K562 (cell line): ENCODE data around the gene NAGS. TPM values are rescaled to one million over a fixed set of nuclear protein-coding genes. Genes with fewer than 3 reads are reported as not detected.

ENCODE experiments used
- ARNT ChIP-seq, 2 experiments: fragments of 450-650 bp; IDR thresholded peaks; 2 replicates each; pipeline ENCODE4 v1.6.1; 2016; ENCODE audit warnings: mild to moderate bottlenecking in 1 of 2
- FOXJ2 ChIP-seq: fragments of 200-800 bp; sonication (Bioruptor generic); IDR thresholded peaks from 2 replicates; pipeline ENCODE4 v1.6.1; 2016; ENCODE audit warnings: missing genetic modification characterization, missing compliant biosample characterization
- FOXO4 ChIP-seq: fragments of 450-650 bp; formaldehyde crosslinking; IDR thresholded peaks from 2 replicates; pipeline ENCODE4 v1.4.0; 2020; ENCODE audit warnings: mild to moderate bottlenecking, moderate library complexity
- JUND ChIP-seq, 2 experiments: IDR thresholded peaks; 2 replicates in 1 of 2; 3 replicates in 1 of 2; pipeline ENCODE4 v1.6.1; 2011; ENCODE audit warnings: borderline replicate concordance in 2 of 2, low read depth in 2 of 2, low read length in 2 of 2, improper control_type of control experiment in 1 of 2, missing biosample characterization in 1 of 2, missing genetic modification characterization in 1 of 2, missing genetic modification reagents in 1 of 2
- MAX ChIP-seq: sonication (generic); formaldehyde crosslinking; IDR thresholded peaks from 2 replicates; pipeline ENCODE4 v1.9.0; 2022; ENCODE audit warnings: mild to moderate bottlenecking, missing genetic modification reagents
- NR1H2 ChIP-seq: sonication (generic); formaldehyde crosslinking; IDR thresholded peaks from 2 replicates; pipeline ENCODE4 v1.4.0; 2020; ENCODE audit warnings: mild to moderate bottlenecking, missing genetic modification reagents
- POU5F1 ChIP-seq: fragments of 150-350 bp; IDR thresholded peaks from 2 replicates; pipeline ENCODE4 v1.6.1; 2014; ENCODE audit warnings: borderline replicate concordance, low read length, low read depth, mild to moderate bottlenecking; ENCODE audit not compliant: partially characterized antibody
- SP2 ChIP-seq: IDR thresholded peaks from 2 replicates; pipeline ENCODE4 v1.6.1; 2011; ENCODE audit warnings: mild to moderate bottlenecking, low read depth, low read length, moderate library complexity; ENCODE audit not compliant: poor library complexity, severe bottlenecking; ENCODE audit errors: extremely low read depth
- TEAD1 ChIP-seq, 2 experiments: fragments of 450-650 bp in 1 of 2; sonication (generic) in 1 of 2; formaldehyde crosslinking; IDR thresholded peaks; 2 replicates each; pipeline versions ENCODE4 v1.4.0 to v1.8.0; 2020 to 2022; ENCODE audit warnings: mild to moderate bottlenecking in 2 of 2, missing genetic modification reagents in 1 of 2
- ZNF121 ChIP-seq: sonication (generic); formaldehyde crosslinking; conservative IDR thresholded peaks from 2 replicates; pipeline ENCODE4 v1.8.0; 2022; ENCODE audit warnings: missing genetic modification reagents
- ZNF511 ChIP-seq: sonication (generic); formaldehyde crosslinking; IDR thresholded peaks from 2 replicates; pipeline ENCODE4 v1.8.0; 2022; ENCODE audit warnings: mild to moderate bottlenecking, missing genetic modification reagents
- ZNF77 ChIP-seq: fragments of 250-450 bp; sonication (Bioruptor Pico); IDR thresholded peaks from 2 replicates; pipeline ENCODE4 v1.5.0; 2020
- polyA plus RNA-seq, 8 experiments: library from polyadenylated mRNA; depleted of rRNA in 4 of 8; stranded (reverse) in 5 of 8; unstranded in 3 of 8; fragments of >200 nt; fragmentation: Nextera tagmentation in 2 of 8; fragmentation: Illumina TruSeq in 1 of 8; extraction: Ambion mirVana in 2 of 8; extraction: Trizol in 1 of 8; gene quantifications; 2 replicates each; pipeline versions ENCODE4 v1.2.1 to v1.2.3, GENCODE V29; 2011 to 2014; ENCODE audit warnings: inconsistent platforms in 1 of 8, missing spikeins in 1 of 8
- total RNA-seq, 7 experiments: library from RNA; depleted of rRNA in 6 of 7; stranded (reverse); fragments of >200 nt in 6 of 7; fragmentation: Illumina TruSeq in 2 of 7; extraction: Trizol in 2 of 7; gene quantifications; 2 replicates each; pipeline versions ENCODE4 v1.2.1 to v1.2.3, GENCODE V29; 2011 to 2021; ENCODE audit warnings: low replicate concordance in 1 of 7
- TF ChIP-seq, protein P1 (sequence below), 2 experiments: fragments of 450-650 bp in 1 of 2; sonication (generic) in 1 of 2; formaldehyde crosslinking; conservative IDR thresholded peaks; 2 replicates each; pipeline versions ENCODE4 v1.4.0 to v1.8.1; 2020 to 2022; ENCODE audit warnings: mild to moderate bottlenecking in 1 of 2, missing genetic modification reagents in 1 of 2
- TF ChIP-seq, protein P2 (sequence below), 3 experiments: fragments of 200-800 bp in 1 of 3; sonication (Bioruptor generic) in 1 of 3; sonication (generic) in 1 of 3; formaldehyde crosslinking in 1 of 3; IDR thresholded peaks; 2 replicates each; pipeline versions ENCODE4 v1.6.1 to v1.8.0; 2016 to 2022; ENCODE audit warnings: mild to moderate bottlenecking in 2 of 3, missing compliant biosample characterization in 2 of 3, missing genetic modification characterization in 2 of 3, missing genetic modification reagents in 1 of 3
- TF ChIP-seq, protein P3 (sequence below), 2 experiments: IDR thresholded peaks in 1 of 2; conservative IDR thresholded peaks in 1 of 2; 2 replicates each; pipeline ENCODE4 v1.6.1; 2016; ENCODE audit warnings: low read depth in 2 of 2, mild to moderate bottlenecking in 1 of 2, missing compliant biosample characterization in 1 of 2, missing genetic modification characterization in 1 of 2, moderate library complexity in 1 of 2

Gene NAGS
- total and polyA plus RNA-seq, 9 of the 15 experiments (the other 6 are each of a cell fraction or from before 2014, with no cell fraction given): not detected

DNA sequence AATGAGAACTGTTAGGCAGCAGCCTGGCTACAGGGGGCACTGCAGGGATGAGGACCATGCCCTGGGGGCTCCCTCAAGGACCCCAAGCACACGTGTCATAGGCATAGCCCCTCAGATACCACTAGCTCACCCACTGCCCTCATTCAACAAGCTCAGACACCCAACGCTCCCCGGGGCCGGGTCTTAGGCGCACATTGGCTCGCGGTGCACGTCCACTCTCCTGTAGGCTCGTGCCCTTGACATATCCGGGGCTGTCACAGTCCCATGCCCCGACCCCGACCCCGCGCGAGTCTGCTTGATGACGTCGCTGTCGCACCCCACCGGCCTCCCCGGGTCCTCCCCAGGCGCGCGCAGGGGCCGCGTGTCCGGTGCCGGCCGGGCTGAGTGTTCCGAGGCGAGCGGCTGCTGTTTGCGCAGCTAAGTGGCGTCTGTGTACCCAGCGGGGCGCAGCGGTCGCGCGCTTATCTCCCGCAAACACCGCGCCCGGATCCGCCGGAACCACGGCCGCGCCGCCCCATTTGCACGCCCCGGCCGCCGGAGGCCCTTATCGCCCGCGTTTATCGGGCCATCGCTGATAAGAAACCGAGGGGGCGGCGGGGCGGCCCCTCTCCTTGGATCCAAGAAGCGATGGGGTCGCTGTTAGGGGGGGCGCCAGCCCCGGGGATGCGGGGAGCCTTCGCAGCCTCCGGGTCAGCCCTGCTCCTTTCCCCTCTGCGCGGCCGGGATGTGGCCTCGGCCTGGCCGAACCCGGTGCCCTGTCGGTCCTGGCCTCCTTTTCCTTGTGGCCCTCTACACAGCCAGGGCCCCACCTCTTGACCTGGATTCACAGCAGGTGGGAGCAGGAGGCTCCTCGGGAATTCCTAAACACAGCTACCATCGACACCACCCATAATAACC lies 20.7 kb upstream of the NAGS start (continued):
- TF ChIP-seq, protein P1, sequence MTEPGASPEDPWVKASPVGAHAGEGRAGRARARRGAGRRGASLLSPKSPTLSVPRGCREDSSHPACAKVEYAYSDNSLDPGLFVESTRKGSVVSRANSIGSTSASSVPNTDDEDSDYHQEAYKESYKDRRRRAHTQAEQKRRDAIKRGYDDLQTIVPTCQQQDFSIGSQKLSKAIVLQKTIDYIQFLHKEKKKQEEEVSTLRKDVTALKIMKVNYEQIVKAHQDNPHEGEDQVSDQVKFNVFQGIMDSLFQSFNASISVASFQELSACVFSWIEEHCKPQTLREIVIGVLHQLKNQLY (CRISPR knock-in tag; conservative IDR thresholded peaks at IDR 0.05): no peak
- TF ChIP-seq POU5F1 (no peak), FOXJ2 (no peak), ARNT (IDR thresholded peaks at IDR 0.05) (no peak), TEAD1 (CRISPR knock-in tag; IDR thresholded peaks at IDR 0.05) (no peak), FOXO4 (CRISPR knock-in tag) (no peak), ZNF121 (CRISPR knock-in tag) (no peak), ZNF511 (CRISPR knock-in tag) (no peak), JUND (IDR thresholded peaks at IDR 0.05; ENCODE audit: borderline replicate concordance, low read depth, low read length) (no peak), JUND (tag; IDR thresholded peaks at IDR 0.05; ENCODE audit: borderline replicate concordance, low read depth, low read length) (no peak), NR1H2 (CRISPR knock-in tag) (peak; percentile 89; the same call in 1 of the 2 replicates), MAX (CRISPR knock-in tag) (peak; percentile 27; the same call in 1 of the 2 replicates), SP2 (no peak), ZNF77 (CRISPR knock-in tag) (no peak)
- TF ChIP-seq, protein P2, sequence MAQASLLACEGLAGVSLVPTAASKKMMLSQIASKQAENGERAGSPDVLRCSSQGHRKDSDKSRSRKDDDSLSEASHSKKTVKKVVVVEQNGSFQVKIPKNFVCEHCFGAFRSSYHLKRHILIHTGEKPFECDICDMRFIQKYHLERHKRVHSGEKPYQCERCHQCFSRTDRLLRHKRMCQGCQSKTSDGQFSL (CRISPR knock-in tag; IDR thresholded peaks at IDR 0.05): peak; percentile 42; the same call in 1 of the 2 replicates
- TF ChIP-seq, protein P2 (tag; IDR thresholded peaks at IDR 0.05): no peak
- TF ChIP-seq, protein P3, sequence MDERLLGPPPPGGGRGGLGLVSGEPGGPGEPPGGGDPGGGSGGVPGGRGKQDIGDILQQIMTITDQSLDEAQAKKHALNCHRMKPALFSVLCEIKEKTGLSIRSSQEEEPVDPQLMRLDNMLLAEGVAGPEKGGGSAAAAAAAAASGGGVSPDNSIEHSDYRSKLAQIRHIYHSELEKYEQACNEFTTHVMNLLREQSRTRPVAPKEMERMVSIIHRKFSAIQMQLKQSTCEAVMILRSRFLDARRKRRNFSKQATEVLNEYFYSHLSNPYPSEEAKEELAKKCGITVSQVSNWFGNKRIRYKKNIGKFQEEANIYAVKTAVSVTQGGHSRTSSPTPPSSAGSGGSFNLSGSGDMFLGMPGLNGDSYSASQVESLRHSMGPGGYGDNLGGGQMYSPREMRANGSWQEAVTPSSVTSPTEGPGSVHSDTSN (CRISPR knock-in tag; IDR thresholded peaks at IDR 0.05; ENCODE audit: low read depth): no peak
- TF ChIP-seq, protein P3 (tag; conservative IDR thresholded peaks at IDR 0.05; ENCODE audit: low read depth): no peak
